ENCODE data around the gene ATF5. TPM values are rescaled to one million over a fixed set of nuclear protein-coding genes. Genes with fewer than 3 reads are reported as not detected.
"Not testable (repeated sequence)": the region's sequence is repeated elsewhere in the genome, so short reads cannot be mapped to it uniquely, and the experiment has no call there.

ATF5 gene
- total and polyA plus RNA-seq, 4 donors = 11.6 to 43.3 (median 18.9) TPM

- DNase-seq = peak; percentile 26 to 38
- Histone ChIP-seq H3K9me3 (ENCODE audit: control insufficient read depth, low read length) (no peaks in the 10 kb centered on the region), H3K4me1 (ENCODE audit: control insufficient read depth in 1 of 2, insufficient read depth in 2 of 2, low read length in 2 of 2) (no peaks in the 10 kb centered on the region), H3K27ac (ENCODE audit: low read depth in 1 of 2, low read length in 2 of 2) (no peak overlapping the region), H3K36me3 (ENCODE audit: control insufficient read depth in 1 of 2, insufficient read depth in 2 of 2, low read length in 1 of 2) (no peaks in the 10 kb centered on the region), H3K4me3 (ENCODE audit: low read length in 2 of 2) (no peak overlapping the region), H3K27me3 (ENCODE audit: control insufficient read depth in 1 of 2, insufficient read depth in 2 of 2, low read length in 1 of 2) (no peaks in the 10 kb centered on the region)
- 82 to 90% methylated on average over 8 of the region's 8 CpGs for WGBS, 2 donors
- ATAC-seq (ENCODE audit: low FRiP score) = no peak
- intact Hi-C loops (cut with DNase I) = loop anchor here in 1 of 2 donors (10.0 kb wide), 1 partner anchor 201 kb away; no protein-coding TSS in a partner anchor
Measured at GRCh38 chr19:49933643-49934042, 4.6 kb downstream of the ATF5 start.

DNA sequence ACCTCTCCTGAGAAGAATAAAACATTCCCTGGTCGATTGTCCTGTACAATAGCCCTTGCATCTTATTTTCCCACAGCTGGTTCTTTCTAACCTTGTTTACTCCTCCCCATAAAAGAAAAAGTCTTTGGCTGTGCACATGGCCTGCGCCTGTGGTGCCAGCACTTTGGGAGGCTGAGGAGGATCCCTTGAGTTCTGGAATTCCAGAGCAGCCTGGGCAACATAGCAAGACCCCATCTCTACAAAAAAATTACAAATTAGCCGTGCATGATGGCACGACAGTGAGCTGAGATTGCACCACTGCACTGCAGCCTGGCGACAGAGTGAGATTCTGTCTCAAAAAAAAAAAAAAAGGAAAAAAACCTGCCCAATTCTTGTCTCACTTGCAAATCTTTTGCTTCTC is 7.5 kb downstream of the ATF5 start:
- peak; percentile 4 to 14 for DNase-seq
- 65 to 67% methylated on average over 5 of the region's 5 CpGs for WGBS, 2 donors
- H3K4me3 ChIP-seq (ENCODE audit: low read length in 2 of 2) = no peak overlapping the region
- H3K36me3 ChIP-seq (ENCODE audit: control insufficient read depth in 1 of 2, insufficient read depth in 2 of 2, low read length in 1 of 2) = no peaks in the 10 kb centered on the region
- no peak for ATAC-seq (ENCODE audit: low FRiP score)
- H3K9me3 ChIP-seq (ENCODE audit: control insufficient read depth, low read length) = no peaks in the 10 kb centered on the region
- H3K4me1 ChIP-seq (ENCODE audit: control insufficient read depth in 1 of 2, insufficient read depth in 2 of 2, low read length in 2 of 2) = no peaks in the 10 kb centered on the region
- no peak overlapping the region for H3K27ac ChIP-seq (ENCODE audit: low read depth in 1 of 2, low read length in 2 of 2)
- intact Hi-C loops (cut with DNase I) = loop anchor here (5.0 to 10.0 kb wide), 2 partner anchors 46 to 198 kb away; no protein-coding TSS in a partner anchor
- no peaks in the 10 kb centered on the region for H3K27me3 ChIP-seq (ENCODE audit: control insufficient read depth in 1 of 2, insufficient read depth in 2 of 2, low read length in 1 of 2)

DNA sequence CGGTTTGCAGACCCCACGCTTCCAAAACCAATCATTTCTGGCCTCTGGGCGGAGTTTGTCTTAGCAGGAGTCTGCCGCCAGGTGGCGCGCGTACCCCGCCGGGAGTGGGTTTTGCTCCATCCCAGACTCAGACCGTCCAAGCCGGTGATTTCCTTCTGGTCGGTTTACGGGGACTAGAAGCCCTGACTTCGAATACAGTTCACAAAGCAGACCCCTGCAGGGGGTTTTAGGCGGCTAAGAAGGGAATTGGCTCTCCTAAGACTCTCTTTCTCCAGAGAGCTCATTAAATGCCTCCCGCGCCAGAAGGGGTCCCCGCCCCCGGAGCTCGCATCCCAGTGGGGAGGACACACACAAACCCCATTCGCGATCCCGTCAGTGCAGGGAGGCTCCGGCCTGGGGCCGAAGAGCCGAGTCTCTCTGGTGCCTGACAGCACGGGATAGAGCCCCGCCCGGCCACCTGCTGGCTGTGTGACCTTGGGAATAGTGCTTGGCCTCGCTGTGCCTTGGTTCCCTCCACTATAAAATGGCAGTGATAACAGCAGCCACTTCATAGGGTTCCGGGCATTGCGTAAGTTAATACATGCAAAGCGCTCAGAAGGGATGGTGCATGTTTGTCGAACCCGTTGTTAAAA is 8.9 kb downstream of the ATF5 start:
- no peaks in the 10 kb centered on the region for H3K9me3 ChIP-seq (ENCODE audit: control insufficient read depth, low read length)
- H3K27ac ChIP-seq (ENCODE audit: low read depth in 1 of 2, low read length in 2 of 2) = no peak overlapping the region
- intact Hi-C loops (cut with DNase I) = loop anchor here (1.0 to 10.0 kb wide), 3 partner anchors 44 to 197 kb away; no protein-coding TSS in a partner anchor
- no peaks in the 10 kb centered on the region for H3K36me3 ChIP-seq (ENCODE audit: control insufficient read depth in 1 of 2, insufficient read depth in 2 of 2, low read length in 1 of 2)
- WGBS, 2 donors = 16 to 18% methylated on average over 35 of the region's 35 CpGs
- no peak overlapping the region for H3K4me3 ChIP-seq (ENCODE audit: low read length in 2 of 2)
- H3K27me3 ChIP-seq (ENCODE audit: control insufficient read depth in 1 of 2, insufficient read depth in 2 of 2, low read length in 1 of 2) = no peaks in the 10 kb centered on the region
- ATAC-seq (ENCODE audit: low FRiP score) (peak; percentile 90), DNase-seq (peak; percentile 82 to 95)
- no peaks in the 10 kb centered on the region for H3K4me1 ChIP-seq (ENCODE audit: control insufficient read depth in 1 of 2, insufficient read depth in 2 of 2, low read length in 2 of 2)

GRCh38 chr19:49938662-49939061 is 9.7 kb downstream of the ATF5 start:
- intact Hi-C loops (cut with DNase I) = loop anchor here (5.0 to 10.0 kb wide), 2 partner anchors 44 to 196 kb away; no protein-coding TSS in a partner anchor
- peak; percentile 16 to 30 for DNase-seq

DNA sequence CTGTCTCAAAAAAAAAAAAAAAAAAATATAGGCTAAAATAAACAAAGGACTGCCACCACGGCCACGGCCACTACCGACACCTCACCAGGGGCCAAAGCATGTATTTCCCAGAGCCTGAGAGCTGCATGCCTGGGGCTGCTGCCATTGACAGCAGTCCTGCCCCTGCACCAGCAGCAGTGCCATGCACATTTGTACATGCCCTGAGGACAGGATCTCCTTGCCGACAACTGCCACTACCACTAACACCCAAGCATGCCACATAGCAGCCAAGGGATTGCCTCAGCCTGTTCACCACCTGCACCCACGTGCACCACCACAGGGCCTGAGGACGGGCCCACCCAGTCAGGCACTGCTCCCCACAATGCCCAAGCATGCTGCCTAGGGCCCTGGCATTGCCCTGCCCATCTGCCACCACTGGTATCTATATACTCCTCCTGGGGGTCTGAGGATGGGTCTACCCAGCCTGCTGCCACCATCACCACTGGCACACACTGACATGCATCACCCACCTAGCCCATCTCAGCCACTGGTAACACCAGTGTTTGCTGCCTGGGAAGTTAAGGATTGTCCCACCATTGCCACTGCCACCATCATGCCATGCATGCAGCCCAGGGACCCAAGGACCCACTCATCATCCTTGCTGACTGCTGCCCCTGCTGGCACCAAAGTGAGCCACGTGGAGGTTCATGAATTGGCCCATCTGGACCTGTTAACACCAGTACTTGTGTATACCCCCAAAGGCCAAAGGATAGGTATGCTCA is 10.9 kb downstream of the ATF5 start:
- Histone ChIP-seq H3K27ac (ENCODE audit: low read depth in 1 of 2, low read length in 2 of 2) (no peak overlapping the region), H3K4me1 (ENCODE audit: control insufficient read depth in 1 of 2, insufficient read depth in 2 of 2, low read length in 2 of 2) (no peaks in the 10 kb centered on the region), H3K9me3 (ENCODE audit: control insufficient read depth, low read length) (no peaks in the 10 kb centered on the region), H3K36me3 (ENCODE audit: control insufficient read depth in 1 of 2, insufficient read depth in 2 of 2, low read length in 1 of 2) (no peaks in the 10 kb centered on the region), H3K4me3 (ENCODE audit: low read length in 2 of 2) (no peak overlapping the region), H3K27me3 (ENCODE audit: control insufficient read depth in 1 of 2, insufficient read depth in 2 of 2, low read length in 1 of 2) (no peaks in the 10 kb centered on the region)
- intact Hi-C loops (cut with DNase I) = loop anchor here (5.0 to 10.0 kb wide), 2 partner anchors 42 to 195 kb away; no protein-coding TSS in a partner anchor
- DNase-seq (peak; percentile 30 to 60), ATAC-seq (ENCODE audit: low FRiP score) (no peak)
- WGBS, 2 donors = 60 to 66% methylated on average over 7 of the region's 7 CpGs

More at GRCh38 chr19:49938662-49939061, 9.7 kb downstream of the ATF5 start:
- WGBS, 2 donors = 40 to 60% methylated on average over 4 of the region's 4 CpGs
- Histone ChIP-seq H3K4me3 (ENCODE audit: low read length in 2 of 2) (no peak overlapping the region), H3K4me1 (ENCODE audit: control insufficient read depth in 1 of 2, insufficient read depth in 2 of 2, low read length in 2 of 2) (no peaks in the 10 kb centered on the region), H3K36me3 (ENCODE audit: control insufficient read depth in 1 of 2, insufficient read depth in 2 of 2, low read length in 1 of 2) (no peaks in the 10 kb centered on the region), H3K27ac (ENCODE audit: low read depth in 1 of 2, low read length in 2 of 2) (no peak overlapping the region), H3K27me3 (ENCODE audit: control insufficient read depth in 1 of 2, insufficient read depth in 2 of 2, low read length in 1 of 2) (no peaks in the 10 kb centered on the region), H3K9me3 (ENCODE audit: control insufficient read depth, low read length) (no peaks in the 10 kb centered on the region)
- ATAC-seq (ENCODE audit: low FRiP score) = no peak

- Histone ChIP-seq H3K36me3 (ENCODE audit: control insufficient read depth in 1 of 2, insufficient read depth in 2 of 2, low read length in 1 of 2) (no peaks in the 10 kb centered on the region), H3K27ac (ENCODE audit: low read depth in 1 of 2, low read length in 2 of 2) (no peak overlapping the region), H3K9me3 (ENCODE audit: control insufficient read depth, low read length) (no peaks in the 10 kb centered on the region), H3K27me3 (ENCODE audit: control insufficient read depth in 1 of 2, insufficient read depth in 2 of 2, low read length in 1 of 2) (no peaks in the 10 kb centered on the region), H3K4me1 (ENCODE audit: control insufficient read depth in 1 of 2, insufficient read depth in 2 of 2, low read length in 2 of 2) (no peaks in the 10 kb centered on the region), H3K4me3 (ENCODE audit: low read length in 2 of 2) (no peak overlapping the region)
- ATAC-seq (ENCODE audit: low FRiP score) = no peak
- intact Hi-C loops (cut with DNase I) = no loop called here
- 85 to 89% methylated on average over 5 of the region's 5 CpGs for WGBS, 2 donors
- no peak for DNase-seq
Measured at GRCh38 chr19:49940482-49940791, 11.4 kb downstream of the ATF5 start.

- H3K27me3 ChIP-seq (ENCODE audit: control insufficient read depth in 1 of 2, insufficient read depth in 2 of 2, low read length in 1 of 2); H3K36me3 ChIP-seq (ENCODE audit: control insufficient read depth in 1 of 2, insufficient read depth in 2 of 2, low read length in 1 of 2); H3K4me3 ChIP-seq (ENCODE audit: low read length in 2 of 2); ATAC-seq (ENCODE audit: low FRiP score); H3K4me1 ChIP-seq (ENCODE audit: control insufficient read depth in 1 of 2, insufficient read depth in 2 of 2, low read length in 2 of 2); H3K9me3 ChIP-seq (ENCODE audit: control insufficient read depth, low read length); H3K27ac ChIP-seq (ENCODE audit: low read depth in 1 of 2, low read length in 2 of 2); intact Hi-C loops (cut with DNase I): not testable (repeated sequence)
- 81 to 87% methylated on average over 5 of the region's 5 CpGs for WGBS, 2 donors
- peak; percentile 24 to 27 for DNase-seq
Measured at GRCh38 chr19:49944567-49944966, 15.6 kb downstream of the ATF5 start.

DNA sequence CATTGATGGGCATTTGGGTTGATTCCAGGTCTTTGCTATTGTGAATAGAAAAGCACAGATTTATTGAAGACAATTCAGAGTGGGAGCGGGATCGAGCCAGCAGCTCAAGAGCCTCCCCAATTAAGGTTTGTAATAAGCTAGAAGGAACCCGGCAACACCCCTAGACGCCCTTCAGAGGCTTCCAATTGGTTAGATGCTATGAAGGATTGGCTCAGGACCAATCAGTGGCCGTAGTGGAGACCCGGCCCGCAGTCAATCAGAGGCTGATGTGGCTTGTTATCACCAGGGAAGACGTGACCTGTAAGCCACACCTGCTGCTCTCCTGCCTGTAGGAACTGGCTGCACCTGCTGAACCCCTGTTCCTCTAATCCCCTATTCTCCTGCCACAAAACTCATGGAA is 17.4 kb downstream of the ATF5 start:
- ATAC-seq (ENCODE audit: low FRiP score) (no peak), DNase-seq (peak; percentile 10 to 25)
- intact Hi-C loops (cut with DNase I) = no loop called here
- WGBS, 2 donors = 83 to 84% methylated on average over 8 of the region's 8 CpGs
- no peaks in the 10 kb centered on the region for H3K9me3 ChIP-seq (ENCODE audit: control insufficient read depth, low read length)
- no peak overlapping the region for H3K27ac ChIP-seq (ENCODE audit: low read depth in 1 of 2, low read length in 2 of 2)
- H3K27me3 ChIP-seq (ENCODE audit: control insufficient read depth in 1 of 2, insufficient read depth in 2 of 2, low read length in 1 of 2) = no peaks in the 10 kb centered on the region
- no peak overlapping the region for H3K4me3 ChIP-seq (ENCODE audit: low read length in 2 of 2)
- no peaks in the 10 kb centered on the region for H3K36me3 ChIP-seq (ENCODE audit: control insufficient read depth in 1 of 2, insufficient read depth in 2 of 2, low read length in 1 of 2)
- no peaks in the 10 kb centered on the region for H3K4me1 ChIP-seq (ENCODE audit: control insufficient read depth in 1 of 2, insufficient read depth in 2 of 2, low read length in 2 of 2)

Data from aorta (tissue), 5 donors.